Type B pancreatic cell (in vitro differentiated cells): Measurements from ENCODE around the gene RYR2. TPM values are rescaled to one million over a fixed set of nuclear protein-coding genes. Genes with fewer than 3 reads are reported as not detected.

ENCODE experiments used
- DNase-seq: peaks from one replicate; pipeline ENCODE4 v3.0.0; 2021; ENCODE audit warnings: mixed read lengths; ENCODE audit not compliant: unreplicated experiment; ENCODE audit errors: extremely low spot score
- H3K27ac Mint-ChIP-seq: 2 replicates; pipeline ENCODE4 v1.8.0; 2021; ENCODE audit warnings: mild to moderate bottlenecking, mixed read lengths
- H3K27me3 Mint-ChIP-seq: 2 replicates; pipeline ENCODE4 v1.8.0; 2021; ENCODE audit warnings: mixed read lengths
- H3K36me3 Mint-ChIP-seq: 2 replicates; pipeline ENCODE4 v1.8.0; 2021; ENCODE audit warnings: mixed read lengths
- H3K4me1 Mint-ChIP-seq: one replicate; pipeline ENCODE4 v1.8.0; 2021; ENCODE audit warnings: mixed read lengths; ENCODE audit not compliant: unreplicated experiment
- H3K4me3 Mint-ChIP-seq: 2 replicates; pipeline ENCODE4 v1.8.0; 2021; ENCODE audit warnings: mild to moderate bottlenecking, mixed read lengths
- H3K9me3 Mint-ChIP-seq: 2 replicates; pipeline ENCODE4 v1.8.0; 2021; ENCODE audit warnings: mixed read lengths
- CTCF ChIP-seq: fragments of 200-600 bp; sonication (generic); conservative IDR thresholded peaks from 2 replicates; pipeline ENCODE4 v1.5.0; 2021; ENCODE audit warnings: antibody characterized with exemption, mild to moderate bottlenecking
- total RNA-seq: library from RNA; stranded (reverse); gene quantifications from 2 replicates; pipeline ENCODE4 v1.2.1, GENCODE V29; 2021; ENCODE audit warnings: low replicate concordance

The RYR2 gene
- total RNA-seq, 1 donor from 2014 or later = 0.58 TPM

DNA sequence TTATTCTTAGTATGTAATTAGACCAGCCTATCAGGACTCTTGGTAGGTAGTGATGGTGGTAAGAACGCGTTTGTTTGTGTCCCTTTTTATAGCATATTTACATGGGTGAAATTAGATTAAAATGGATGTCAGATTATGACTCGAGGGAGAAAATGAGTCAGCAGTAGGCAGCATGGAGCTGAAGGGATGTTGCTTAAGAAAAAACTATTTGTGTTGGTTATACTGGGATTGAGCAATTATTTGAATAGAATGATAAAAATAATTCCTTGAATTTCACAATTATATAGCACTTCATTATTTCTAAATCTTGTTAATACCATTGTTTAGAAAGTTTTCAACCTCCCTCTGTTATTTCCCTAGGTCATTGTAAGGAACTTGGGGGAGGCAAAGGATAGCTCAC is 348.8 kb downstream of the RYR2 start:
- Mint-ChIP-seq H3K27ac (no peak overlapping the region), H3K9me3 (no peaks in the 10 kb centered on the region), H3K4me3 (no peak overlapping the region), H3K36me3 (no peaks in the 10 kb centered on the region), H3K27me3 (peaks cover 3% of the 10 kb centered on the region), H3K4me1 (no peaks in the 10 kb centered on the region)
- no peak for TF ChIP-seq CTCF
- DNase-seq = no peak

DNA sequence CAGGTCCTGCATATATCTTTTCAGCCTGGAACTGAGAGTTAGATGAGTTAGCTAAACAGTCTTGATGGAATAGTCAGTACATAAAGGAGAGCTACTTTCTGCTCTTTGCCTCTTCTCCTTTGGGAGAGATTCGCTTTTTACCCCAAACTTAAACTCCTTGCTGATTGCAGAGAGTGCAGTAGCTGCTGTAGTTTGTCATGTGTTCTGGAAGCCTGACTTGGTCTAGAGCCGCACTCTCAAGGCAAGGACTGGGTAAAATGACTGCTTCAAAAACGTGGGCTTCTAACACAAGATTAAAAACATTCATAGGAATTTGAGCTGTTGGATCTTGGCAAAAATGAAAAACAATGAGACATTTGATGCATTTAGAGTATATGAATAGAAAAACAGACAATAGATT is 351.6 kb downstream of the RYR2 start:
- no peaks in the 10 kb centered on the region for H3K36me3 Mint-ChIP-seq
- TF ChIP-seq CTCF = no peak
- peaks cover 3% of the 10 kb centered on the region for H3K27me3 Mint-ChIP-seq
- H3K4me1 Mint-ChIP-seq = no peaks in the 10 kb centered on the region
- no peak overlapping the region for H3K27ac Mint-ChIP-seq
- H3K4me3 Mint-ChIP-seq = no peak overlapping the region
- DNase-seq = no peak
- no peaks in the 10 kb centered on the region for H3K9me3 Mint-ChIP-seq

- H3K4me3 Mint-ChIP-seq = no peak overlapping the region
- H3K9me3 Mint-ChIP-seq = no peaks in the 10 kb centered on the region
- TF ChIP-seq CTCF = no peak
- no peaks in the 10 kb centered on the region for H3K4me1 Mint-ChIP-seq
- H3K27ac Mint-ChIP-seq = no peak overlapping the region
- DNase-seq = no peak
- H3K27me3 Mint-ChIP-seq = no peaks in the 10 kb centered on the region
- no peaks in the 10 kb centered on the region for H3K36me3 Mint-ChIP-seq
Measured at GRCh38 chr1:237394281-237394680, 352.3 kb downstream of the RYR2 start.

DNA sequence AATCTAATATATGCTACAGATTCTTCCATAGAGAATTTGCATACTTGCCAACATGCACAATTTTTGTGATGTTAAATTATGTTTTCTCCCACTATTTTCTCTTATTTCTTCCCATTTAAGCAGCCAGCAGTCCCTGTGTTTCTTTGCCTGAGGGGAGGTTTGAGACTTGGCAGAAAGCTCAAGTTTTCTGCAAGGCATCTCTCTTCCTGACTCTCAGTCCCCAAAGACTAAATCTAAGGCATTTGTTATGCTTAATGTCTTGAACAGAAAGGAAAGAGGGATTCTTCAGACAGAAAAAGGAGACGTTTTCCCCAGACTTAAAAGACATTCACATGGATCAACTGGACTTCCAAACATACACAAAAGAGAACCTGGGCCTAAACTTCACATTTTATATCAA is 354.4 kb downstream of the RYR2 start:
- no peaks in the 10 kb centered on the region for H3K27me3 Mint-ChIP-seq
- H3K9me3 Mint-ChIP-seq = peaks cover 5% of the 10 kb centered on the region
- H3K27ac Mint-ChIP-seq = no peak overlapping the region
- no peaks in the 10 kb centered on the region for H3K4me1 Mint-ChIP-seq
- no peak for TF ChIP-seq CTCF
- H3K4me3 Mint-ChIP-seq = no peak overlapping the region
- no peaks in the 10 kb centered on the region for H3K36me3 Mint-ChIP-seq
- DNase-seq = no peak

DNA sequence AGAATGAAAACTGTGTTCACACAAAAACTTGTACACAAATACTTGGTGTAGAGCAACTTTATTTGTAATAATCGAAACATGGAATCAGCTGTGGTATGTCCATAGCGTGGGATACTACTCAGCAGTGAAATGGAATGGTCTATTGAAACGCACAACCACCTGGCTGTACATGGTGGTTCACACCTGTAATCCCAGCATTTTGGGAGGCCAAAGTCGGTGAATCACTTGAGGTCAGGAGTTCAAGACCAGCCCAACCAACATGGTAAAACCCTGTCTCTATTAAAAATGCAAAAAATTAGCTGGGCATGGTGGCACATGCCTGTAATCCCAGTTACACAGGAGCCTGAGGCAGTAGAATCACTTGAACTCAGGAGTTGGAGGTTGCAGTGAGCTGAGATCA is 356.8 kb downstream of the RYR2 start:
- H3K36me3 Mint-ChIP-seq = no peaks in the 10 kb centered on the region
- H3K9me3 Mint-ChIP-seq = peaks cover 5% of the 10 kb centered on the region
- H3K27ac Mint-ChIP-seq = no peak overlapping the region
- no peak overlapping the region for H3K4me3 Mint-ChIP-seq
- no peak for TF ChIP-seq CTCF
- DNase-seq = no peak
- H3K27me3 Mint-ChIP-seq = no peaks in the 10 kb centered on the region
- H3K4me1 Mint-ChIP-seq = no peaks in the 10 kb centered on the region

- no peak for TF ChIP-seq CTCF
- no peak for DNase-seq
- H3K4me3 Mint-ChIP-seq = no peak overlapping the region
- no peaks in the 10 kb centered on the region for H3K4me1 Mint-ChIP-seq
- H3K9me3 Mint-ChIP-seq = no peaks in the 10 kb centered on the region
- H3K36me3 Mint-ChIP-seq = no peaks in the 10 kb centered on the region
- no peak overlapping the region for H3K27ac Mint-ChIP-seq
- H3K27me3 Mint-ChIP-seq = no peaks in the 10 kb centered on the region
Measured at GRCh38 chr1:237405912-237406311, 363.9 kb downstream of the RYR2 start.
